Psoas muscle (tissue), 8 donors: ENCODE data around the gene TTC13. TPM values are rescaled to one million over a fixed set of nuclear protein-coding genes. Genes with fewer than 3 reads are reported as not detected.
A peak's percentile ranks its signal among the peaks of the same experiment; 100 is the strongest.
"Not testable (repeated sequence)": the region's sequence is repeated elsewhere in the genome, so short reads cannot be mapped to it uniquely, and the experiment has no call there.

Experiments
- ATAC-seq, 4 donors: fragments of 200-7000 bp; cut with Tn5 transposase; one replicate each; pipeline ENCODE4 v1.9.1; 2020; ENCODE audit warnings: moderate library complexity in 3 of 4, mild to moderate bottlenecking in 2 of 4
- DNase-seq, 2 donors: peaks; one replicate each; pipeline ENCODE4 v3.0.0-alpha.2; 2020
- H3K27ac ChIP-seq: fragments of 200-600 bp; one replicate; pipeline ENCODE4 v1.8.0; 2022
- H3K27me3 ChIP-seq, 3 donors: fragments of 200-600 bp in 1 of 3; one replicate each; pipeline versions ENCODE4 v1.6.1 to v1.8.0; 2013 to 2022; ENCODE audit warnings: low read length in 2 of 3, mild to moderate bottlenecking in 2 of 3, moderate library complexity in 1 of 3; ENCODE audit not compliant: insufficient read depth in 3 of 3
- H3K36me3 ChIP-seq, 2 donors: fragments of 200-600 bp in 1 of 2; one replicate each; pipeline versions ENCODE4 v1.6.1 to v1.8.0; 2013 to 2022; ENCODE audit warnings: low read depth in 1 of 2, mild to moderate bottlenecking in 1 of 2, moderate library complexity in 1 of 2; ENCODE audit not compliant: insufficient read depth in 1 of 2
- H3K4me1 ChIP-seq: fragments of 200-600 bp; one replicate; pipeline ENCODE4 v1.8.0; 2022
- H3K4me3 ChIP-seq: fragments of 200-600 bp; one replicate; pipeline ENCODE4 v1.8.0; 2022; ENCODE audit warnings: mild to moderate bottlenecking
- H3K9me3 ChIP-seq: fragments of 200-600 bp; one replicate; pipeline ENCODE4 v1.8.0; 2022
- WGBS, 3 donors: extraction: QIAGEN DNeasy Blood & Tissue Kit; methylation state at CpG; one replicate each; pipeline versions ENCODE4 v1.1.6 to v1.1.7; 2013; 5-methylcytosine and 5-hydroxymethylcytosine counted together
- intact Hi-C, 2 donors: fragments of 100-400 bp; cut with DNase I; formaldehyde crosslinking; loops; one replicate each; pipeline versions ENCODE4 v1.11.0 to v1.14.2; 2022
- polyA plus RNA-seq, 3 donors: library from polyadenylated mRNA; stranded (reverse); fragments of 200-250 nt; gene quantifications; one replicate each; pipeline ENCODE4 v1.2.3, GENCODE V29; 2013
- total RNA-seq, 4 donors: library from RNA; stranded (reverse); fragmentation: NEBNext Ultra II Directional in 2 of 4; extraction: Animal tissue kit (Norgen Biotek cat#: 25700) in 2 of 4; gene quantifications; one replicate each; pipeline versions ENCODE4 v1.2.1 to v1.2.4, GENCODE V29; 2021 to 2023
- TF ChIP-seq, protein P1 (sequence below): fragments of 200-600 bp; IDR thresholded peaks from one replicate; pipeline ENCODE4 v1.8.0; 2022; ENCODE audit warnings: antibody characterized with exemption
- donor health status: healthy with polysubstance abuse.
- donor health status: DM: no; HTN: no; CAD: no; lungs with moderate emphysema.
- donor health status: Bipolar disorder and iron deficiency.
- donor health status: healthy.
- donor health status: DM: yes; HTN: yes; CAD: no.
- donor health status: DM: no; HTN: no; CAD: no.
- donor health status: DM: no; HTN: no; CAD: no.
- donor health status: DM: yes; HTN: yes; CAD: no.

Gene TTC13
- total and polyA plus RNA-seq, 7 donors, result 7.6 to 24.2 (median 11.2) TPM

DNA sequence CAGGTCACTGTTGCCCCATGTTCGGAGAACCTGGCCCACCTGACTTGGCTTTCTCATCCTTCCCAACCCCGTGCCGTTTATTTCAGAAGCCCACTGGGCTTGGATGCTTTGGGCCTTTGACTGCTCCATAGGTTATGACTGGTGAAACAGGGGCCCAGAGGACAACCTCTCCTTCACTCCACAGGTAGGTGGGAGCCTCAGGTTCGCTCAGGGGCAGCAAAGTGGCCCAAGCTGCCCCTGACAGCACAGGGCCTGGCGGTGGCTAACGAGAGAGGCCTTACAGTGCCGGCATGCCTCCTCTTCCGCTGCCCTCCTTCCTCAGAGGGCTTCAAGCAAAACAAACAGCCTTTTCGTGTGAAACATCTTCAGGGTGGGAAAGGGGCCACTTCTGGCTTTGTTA is 44.5 kb upstream of the TTC13 start:
- Histone ChIP-seq H3K36me3 (no peaks in the 10 kb centered on the region), H3K27ac (no peak overlapping the region), H3K9me3 (no peaks in the 10 kb centered on the region), H3K4me3 (no peak overlapping the region), H3K4me1 (no peaks in the 10 kb centered on the region), H3K27me3 (peaks cover 0 to 6% (median 0%) of the 10 kb centered on the region in 3 donors)
- 89 to 90% (median 90%) methylated on average over 9 of the region's 9 CpGs for WGBS, 3 donors
- DNase-seq (no peak), ATAC-seq (no peak)
- TF ChIP-seq, protein P1, sequence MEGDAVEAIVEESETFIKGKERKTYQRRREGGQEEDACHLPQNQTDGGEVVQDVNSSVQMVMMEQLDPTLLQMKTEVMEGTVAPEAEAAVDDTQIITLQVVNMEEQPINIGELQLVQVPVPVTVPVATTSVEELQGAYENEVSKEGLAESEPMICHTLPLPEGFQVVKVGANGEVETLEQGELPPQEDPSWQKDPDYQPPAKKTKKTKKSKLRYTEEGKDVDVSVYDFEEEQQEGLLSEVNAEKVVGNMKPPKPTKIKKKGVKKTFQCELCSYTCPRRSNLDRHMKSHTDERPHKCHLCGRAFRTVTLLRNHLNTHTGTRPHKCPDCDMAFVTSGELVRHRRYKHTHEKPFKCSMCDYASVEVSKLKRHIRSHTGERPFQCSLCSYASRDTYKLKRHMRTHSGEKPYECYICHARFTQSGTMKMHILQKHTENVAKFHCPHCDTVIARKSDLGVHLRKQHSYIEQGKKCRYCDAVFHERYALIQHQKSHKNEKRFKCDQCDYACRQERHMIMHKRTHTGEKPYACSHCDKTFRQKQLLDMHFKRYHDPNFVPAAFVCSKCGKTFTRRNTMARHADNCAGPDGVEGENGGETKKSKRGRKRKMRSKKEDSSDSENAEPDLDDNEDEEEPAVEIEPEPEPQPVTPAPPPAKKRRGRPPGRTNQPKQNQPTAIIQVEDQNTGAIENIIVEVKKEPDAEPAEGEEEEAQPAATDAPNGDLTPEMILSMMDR, result no peak
- intact Hi-C loops, result no loop called here

DNA sequence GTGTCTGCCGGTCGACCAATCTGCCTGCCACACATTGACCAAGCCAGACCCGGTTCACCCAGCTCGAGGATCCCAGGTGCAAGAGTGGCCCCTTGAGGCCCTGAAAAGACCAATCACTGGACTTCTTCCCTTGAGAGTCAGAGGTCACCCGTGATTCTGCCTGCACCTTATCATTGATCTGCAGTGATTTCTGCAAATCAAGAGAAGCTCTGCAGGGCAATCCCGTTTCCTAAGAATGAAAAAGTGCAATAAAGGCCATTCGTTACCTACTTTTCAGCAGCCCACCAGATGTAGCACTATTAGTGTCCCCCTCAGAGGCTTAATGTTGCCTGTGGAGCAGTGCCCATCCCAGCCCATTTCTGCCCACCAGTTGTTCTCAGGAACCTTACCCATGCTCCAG is 43.9 kb upstream of the TTC13 start:
- WGBS, 3 donors, result 85 to 92% (median 87%) methylated on average over 7 of the region's 7 CpGs
- H3K9me3 ChIP-seq, H3K4me1 ChIP-seq, H3K27me3 ChIP-seq, DNase-seq, H3K36me3 ChIP-seq, H3K27ac ChIP-seq, ATAC-seq, intact Hi-C loops, H3K4me3 ChIP-seq: not testable (repeated sequence)

DNA sequence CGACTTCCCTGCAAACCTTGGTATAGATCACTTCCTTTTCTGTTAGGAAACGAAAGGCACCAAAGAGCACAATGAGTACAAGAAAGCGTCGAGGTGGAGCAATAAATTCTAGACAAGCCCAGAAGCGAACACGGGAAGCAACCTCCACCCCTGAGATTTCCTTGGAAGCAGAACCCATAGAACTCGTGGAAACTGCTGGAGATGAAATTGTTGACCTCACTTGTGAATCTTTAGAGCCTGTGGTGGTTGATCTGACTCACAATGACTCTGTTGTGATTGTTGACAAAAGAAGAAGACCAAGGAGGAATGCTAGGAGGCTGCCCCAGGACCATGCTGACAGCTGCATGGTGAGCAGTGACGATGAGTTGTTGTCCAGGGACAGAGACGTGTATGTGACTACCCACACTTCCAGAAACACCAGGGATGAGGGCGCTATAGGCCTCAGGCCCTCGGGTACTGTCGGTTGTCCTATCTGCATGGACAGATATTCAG is 42.9 kb upstream of the TTC13 start:
- DNase-seq, result no peak
- H3K4me3 ChIP-seq, result no peak overlapping the region
- H3K4me1 ChIP-seq, result no peaks in the 10 kb centered on the region
- 78 to 80% (median 79%) methylated on average over 12 of the region's 12 CpGs for whole genome bisulfite sequencing, 3 donors
- ATAC-seq, result no peak
- TF ChIP-seq, protein P1, result no peak
- peaks cover 0 to 6% (median 0%) of the 10 kb centered on the region in 3 donors for H3K27me3 ChIP-seq
- intact Hi-C loops, result no loop called here
- H3K36me3 ChIP-seq, result no peaks in the 10 kb centered on the region
- no peak overlapping the region for H3K27ac ChIP-seq
- no peaks in the 10 kb centered on the region for H3K9me3 ChIP-seq

DNA sequence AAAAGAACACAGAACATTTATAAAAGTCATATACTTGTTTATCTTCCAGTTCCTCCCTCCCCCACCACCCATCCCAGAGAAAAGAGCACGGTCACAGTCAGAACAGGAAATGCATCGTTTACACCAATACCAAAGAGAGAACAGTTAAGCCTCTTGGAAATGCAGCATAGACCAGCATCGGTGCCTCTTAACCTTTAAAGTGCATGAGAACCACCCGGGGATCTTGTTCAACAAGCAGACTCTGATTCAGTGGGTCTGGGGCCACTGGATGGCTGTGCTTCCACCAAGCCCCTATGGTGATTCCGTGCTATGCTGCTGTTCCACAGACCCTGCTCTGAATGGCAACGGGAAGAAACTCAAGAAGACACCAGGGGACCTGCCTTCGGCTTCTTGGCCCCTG is 42.2 kb upstream of the TTC13 start:
- Histone ChIP-seq H3K27ac (no peak overlapping the region), H3K9me3 (no peaks in the 10 kb centered on the region), H3K27me3 (peaks cover 0 to 6% (median 0%) of the 10 kb centered on the region in 3 donors), H3K4me3 (no peak overlapping the region), H3K4me1 (no peaks in the 10 kb centered on the region), H3K36me3 (no peaks in the 10 kb centered on the region)
- intact Hi-C loops, result no loop called here
- whole genome bisulfite sequencing, 3 donors, result 37 to 44% (median 40%) methylated on average over 7 of the region's 7 CpGs
- DNase-seq (no peak), ATAC-seq (peak in 1 of 4 donors; percentile 33)
- TF ChIP-seq, protein P1, result no peak

DNA sequence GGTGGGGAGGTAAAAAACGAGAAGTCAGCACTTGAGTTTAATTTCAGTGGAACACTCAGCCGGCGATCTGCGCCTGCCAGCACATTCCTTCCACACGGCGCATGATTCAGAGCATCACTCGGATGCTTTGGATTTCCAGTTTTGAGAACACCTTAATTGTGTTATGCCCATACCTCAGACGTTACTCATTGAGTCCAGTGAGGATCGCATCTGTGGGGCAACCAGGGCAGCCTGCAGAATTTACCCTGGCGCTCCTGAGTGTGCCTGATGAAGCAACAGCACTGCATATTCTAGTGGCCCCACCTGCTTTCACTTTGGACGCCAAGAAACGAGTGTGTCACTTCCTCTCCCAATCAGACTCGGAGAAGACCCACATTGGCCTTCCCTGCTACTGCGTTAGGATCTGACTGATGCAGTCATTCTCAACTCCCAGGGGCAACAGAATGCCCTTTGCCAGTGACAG is 41.5 kb upstream of the TTC13 start:
- H3K27me3 ChIP-seq, result peaks cover 0 to 6% (median 0%) of the 10 kb centered on the region in 3 donors
- 41 to 62% (median 45%) methylated on average over 14 of the region's 14 CpGs for WGBS, 3 donors
- H3K9me3 ChIP-seq, result no peaks in the 10 kb centered on the region
- H3K4me3 ChIP-seq, result no peak overlapping the region
- H3K27ac ChIP-seq, result no peak overlapping the region
- DNase-seq (no peak), ATAC-seq (peak in 3 of 4 donors; percentile 44 to 54 (median 51))
- TF ChIP-seq, protein P1, result no peak
- intact Hi-C loops, result no loop called here
- H3K36me3 ChIP-seq, result no peaks in the 10 kb centered on the region
- no peaks in the 10 kb centered on the region for H3K4me1 ChIP-seq
